Immature natural killer cell (primary cell): ENCODE measurements around the gene KRT24. TPM values are rescaled to one million over a fixed set of nuclear protein-coding genes. Genes with fewer than 3 reads are reported as not detected.
"Not testable (repeated sequence)": the region's sequence is repeated elsewhere in the genome, so short reads cannot be mapped to it uniquely, and the experiment has no call there.

ENCODE experiments used
- DNase-seq, 3 donors: peaks; one replicate each; pipeline ENCODE4 v3.0.0; 2022; ENCODE audit warnings: mixed read lengths in 1 of 3
- H3K27ac Mint-ChIP-seq, 6 donors: one replicate each; pipeline ENCODE4 v1.8.0; 2020; ENCODE audit warnings: mixed read lengths in 6 of 6, mild to moderate bottlenecking in 5 of 6, inconsistent platforms in 4 of 6, moderate library complexity in 3 of 6
- H3K27me3 Mint-ChIP-seq, 3 donors: one replicate each; pipeline ENCODE4 v1.8.0; 2020 to 2021; ENCODE audit warnings: low read depth in 3 of 3, mild to moderate bottlenecking in 3 of 3, mixed read lengths in 3 of 3, moderate library complexity in 3 of 3, inconsistent platforms in 1 of 3
- H3K36me3 Mint-ChIP-seq, 3 donors: one replicate each; pipeline ENCODE4 v1.8.0; 2020; ENCODE audit warnings: mixed read lengths in 3 of 3, inconsistent platforms in 2 of 3, mild to moderate bottlenecking in 2 of 3
- H3K4me1 Mint-ChIP-seq, 2 donors: one replicate each; pipeline ENCODE4 v1.8.0; 2020; ENCODE audit warnings: inconsistent platforms in 2 of 2, mild to moderate bottlenecking in 2 of 2, mixed read lengths in 2 of 2, moderate library complexity in 1 of 2
- H3K4me3 Mint-ChIP-seq, 5 donors: one replicate each; pipeline ENCODE4 v1.8.0; 2020; ENCODE audit warnings: mild to moderate bottlenecking in 5 of 5, mixed read lengths in 5 of 5, inconsistent platforms in 3 of 5, moderate library complexity in 3 of 5
- H3K9me3 Mint-ChIP-seq, 6 donors: one replicate each; pipeline ENCODE4 v1.8.0; 2020; ENCODE audit warnings: mild to moderate bottlenecking in 6 of 6, mixed read lengths in 6 of 6, inconsistent platforms in 4 of 6, moderate library complexity in 3 of 6
- polyA plus RNA-seq, 3 donors: library from polyadenylated mRNA; unstranded; fragments of 300-500 nt; fragmentation: Illumina TruSeq; gene quantifications; one replicate each; pipeline ENCODE4 v1.2.3, GENCODE V29; 2021

Gene KRT24
- not detected for polyA plus RNA-seq

- Mint-ChIP-seq H3K27me3 (peaks cover 4 to 21% (median 12%) of the 10 kb centered on the region in 3 donors), H3K4me1 (no peaks in the 10 kb centered on the region), H3K4me3 (no peak within 1 kb of the TSS), H3K9me3 (no peaks in the 10 kb centered on the region), H3K27ac (no peak within 1 kb of the TSS), H3K36me3 (no peaks in the 10 kb centered on the region)
- no peak for DNase-seq
These were observed at the start of gene KRT24 for GRCh38 chr17:40703652-40704051. TSS of gene KRT24 (minus strand) at chr17:40703752. CDS start at chr17:40703693, 59 bp downstream.

GRCh38 chr17:40751065-40751464, 47.5 kb upstream of the KRT24 start:
- no peak for DNase-seq
- Mint-ChIP-seq H3K4me3 (no peak overlapping the region), H3K9me3 (peaks cover 0 to 8% (median 2%) of the 10 kb centered on the region in 6 donors), H3K36me3 (no peaks in the 10 kb centered on the region), H3K4me1 (no peaks in the 10 kb centered on the region), H3K27me3 (peaks cover 0 to 10% (median 5%) of the 10 kb centered on the region in 3 donors), H3K27ac (no peak overlapping the region)

DNA sequence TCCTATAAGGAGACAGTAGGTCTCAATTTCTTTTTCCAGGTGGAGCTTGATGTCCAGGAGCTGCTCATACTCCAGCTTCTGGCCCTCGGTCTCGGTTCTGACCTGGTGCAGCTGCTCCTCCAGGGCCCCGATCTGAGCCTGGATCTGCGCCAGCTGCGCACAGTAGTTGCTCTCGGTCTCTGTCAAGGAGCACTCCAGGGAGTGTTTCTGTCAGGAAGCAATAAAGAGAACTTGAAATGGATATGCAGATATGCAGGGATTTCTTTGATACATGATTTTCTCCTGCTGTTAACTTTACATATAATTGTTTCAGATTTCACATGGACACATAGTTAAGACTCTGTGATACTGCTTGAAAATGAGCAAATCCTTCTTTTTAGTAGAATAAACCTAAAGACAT, 46.8 kb upstream of the KRT24 start:
- no peaks in the 10 kb centered on the region for H3K4me1 Mint-ChIP-seq
- no peak overlapping the region for H3K27ac Mint-ChIP-seq
- peaks cover 0 to 8% (median 2%) of the 10 kb centered on the region in 6 donors for H3K9me3 Mint-ChIP-seq
- no peak overlapping the region for H3K4me3 Mint-ChIP-seq
- DNase-seq, result no peak
- H3K27me3 Mint-ChIP-seq, result peaks cover 2 to 12% (median 5%) of the 10 kb centered on the region in 3 donors
- no peaks in the 10 kb centered on the region for H3K36me3 Mint-ChIP-seq

GRCh38 chr17:40748666-40749065, 45.1 kb upstream of the KRT24 start:
- DNase-seq, H3K27ac Mint-ChIP-seq, H3K36me3 Mint-ChIP-seq, H3K4me3 Mint-ChIP-seq, H3K4me1 Mint-ChIP-seq, H3K9me3 Mint-ChIP-seq: not testable (repeated sequence)
- peaks cover 5 to 17% (median 12%) of the 10 kb centered on the region in 3 donors for H3K27me3 Mint-ChIP-seq

DNA sequence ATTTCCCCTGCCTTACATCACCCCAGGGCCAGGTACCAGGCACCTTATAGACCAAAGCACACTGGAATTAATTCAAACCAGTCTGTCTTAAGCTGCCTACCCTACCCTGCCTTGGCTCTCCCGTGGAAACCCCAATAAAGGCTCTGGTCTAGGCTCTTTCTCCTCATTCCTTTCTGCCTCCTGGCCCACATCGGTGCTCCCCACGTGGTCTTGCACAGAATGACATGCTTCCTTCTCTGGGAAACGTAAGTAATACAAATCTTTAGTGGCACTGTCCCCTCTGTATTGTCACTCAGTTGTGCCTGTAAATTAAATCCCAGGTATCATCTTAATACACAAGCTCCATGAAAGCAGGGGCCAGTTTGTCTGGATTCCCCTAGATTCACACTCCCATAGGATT, 35.0 kb upstream of the KRT24 start:
- no peak overlapping the region for H3K27ac Mint-ChIP-seq
- H3K4me3 Mint-ChIP-seq, result no peak overlapping the region
- DNase-seq, result no peak
- H3K4me1 Mint-ChIP-seq, result no peaks in the 10 kb centered on the region
- H3K36me3 Mint-ChIP-seq, result peaks cover 0 to 4% (median 0%) of the 10 kb centered on the region in 3 donors
- peaks cover 2 to 7% (median 3%) of the 10 kb centered on the region in 6 donors for H3K9me3 Mint-ChIP-seq
- peaks cover 6 to 27% (median 9%) of the 10 kb centered on the region in 3 donors for H3K27me3 Mint-ChIP-seq

- Mint-ChIP-seq H3K27me3 (peaks cover 4 to 26% (median 9%) of the 10 kb centered on the region in 3 donors), H3K4me1 (no peaks in the 10 kb centered on the region), H3K36me3 (peaks cover 0 to 3% (median 0%) of the 10 kb centered on the region in 3 donors), H3K9me3 (no peaks in the 10 kb centered on the region), H3K4me3 (no peak overlapping the region), H3K27ac (no peak overlapping the region)
- DNase-seq, result no peak
These were observed 31.5 kb upstream of the KRT24 start for GRCh38 chr17:40735016-40735415.

GRCh38 chr17:40734018-40734417, 30.5 kb upstream of the KRT24 start:
- no peaks in the 10 kb centered on the region for H3K9me3 Mint-ChIP-seq

GRCh38 chr17:40730970-40731369, 27.4 kb upstream of the KRT24 start:
- no peaks in the 10 kb centered on the region for H3K9me3 Mint-ChIP-seq
- H3K27me3 Mint-ChIP-seq, result peaks cover 5 to 15% (median 7%) of the 10 kb centered on the region in 3 donors
- no peak overlapping the region for H3K27ac Mint-ChIP-seq
- no peaks in the 10 kb centered on the region for H3K4me1 Mint-ChIP-seq
- H3K36me3 Mint-ChIP-seq, result peaks cover 0 to 5% (median 0%) of the 10 kb centered on the region in 3 donors
- H3K4me3 Mint-ChIP-seq, result no peak overlapping the region
- no peak for DNase-seq

More at GRCh38 chr17:40734018-40734417, 30.5 kb upstream of the KRT24 start:
- Mint-ChIP-seq H3K4me1 (no peaks in the 10 kb centered on the region), H3K27me3 (peaks cover 4 to 25% (median 8%) of the 10 kb centered on the region in 3 donors), H3K36me3 (peaks cover 0 to 5% (median 0%) of the 10 kb centered on the region in 3 donors), H3K27ac (no peak overlapping the region), H3K4me3 (no peak overlapping the region)
- no peak for DNase-seq

GRCh38 chr17:40727447-40728231, 24.1 kb upstream of the KRT24 start:
- Mint-ChIP-seq H3K27me3 (peaks cover 5 to 10% (median 9%) of the 10 kb centered on the region in 3 donors), H3K9me3 (no peaks in the 10 kb centered on the region), H3K27ac (no peak overlapping the region), H3K4me1 (no peaks in the 10 kb centered on the region), H3K36me3 (peaks cover 0 to 5% (median 0%) of the 10 kb centered on the region in 3 donors), H3K4me3 (no peak overlapping the region)
- DNase-seq, result no peak

GRCh38 chr17:40726919-40727318, 23.4 kb upstream of the KRT24 start:
- peaks cover 0 to 5% (median 0%) of the 10 kb centered on the region in 3 donors for H3K36me3 Mint-ChIP-seq
- H3K4me3 Mint-ChIP-seq, result no peak overlapping the region
- H3K9me3 Mint-ChIP-seq, result no peaks in the 10 kb centered on the region
- peak in 1 of 3 donors; percentile 3 for DNase-seq
- H3K27me3 Mint-ChIP-seq, result peaks cover 5 to 9% (median 9%) of the 10 kb centered on the region in 3 donors
- H3K27ac Mint-ChIP-seq, result no peak overlapping the region
- H3K4me1 Mint-ChIP-seq, result no peaks in the 10 kb centered on the region

DNA sequence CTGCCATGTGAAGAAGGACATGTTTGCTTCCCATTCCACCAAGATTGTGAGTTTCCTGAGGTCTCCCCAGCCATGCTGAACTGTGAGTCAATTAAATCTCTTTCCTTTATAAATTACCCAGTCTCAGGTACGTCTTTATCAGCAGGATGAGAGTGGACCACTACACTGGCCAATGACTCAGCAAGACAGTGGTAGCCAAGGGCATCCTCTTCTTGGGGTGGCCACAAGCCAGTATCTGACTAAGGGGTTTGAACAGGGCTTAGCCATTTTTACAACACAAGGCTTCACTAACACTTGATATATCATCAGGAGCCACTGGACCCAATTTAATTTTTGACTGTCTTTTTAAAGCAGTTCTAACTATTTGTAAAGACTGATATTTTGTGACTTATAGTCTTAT, 21.1 kb upstream of the KRT24 start:
- no peak overlapping the region for H3K27ac Mint-ChIP-seq
- no peaks in the 10 kb centered on the region for H3K36me3 Mint-ChIP-seq

GRCh38 chr17:40722241-40722640, 18.7 kb upstream of the KRT24 start:
- Mint-ChIP-seq H3K36me3 (no peaks in the 10 kb centered on the region), H3K4me1 (no peaks in the 10 kb centered on the region), H3K27ac (no peak overlapping the region), H3K4me3 (no peak overlapping the region), H3K27me3 (peaks cover 0 to 6% (median 5%) of the 10 kb centered on the region in 3 donors), H3K9me3 (no peaks in the 10 kb centered on the region)
- DNase-seq, result no peak

More for the DNA sequence above, 21.1 kb upstream of the KRT24 start:
- Mint-ChIP-seq H3K4me3 (no peak overlapping the region), H3K4me1 (no peaks in the 10 kb centered on the region), H3K27me3 (peaks cover 3 to 6% (median 5%) of the 10 kb centered on the region in 3 donors), H3K9me3 (no peaks in the 10 kb centered on the region)
- DNase-seq, result no peak

DNA sequence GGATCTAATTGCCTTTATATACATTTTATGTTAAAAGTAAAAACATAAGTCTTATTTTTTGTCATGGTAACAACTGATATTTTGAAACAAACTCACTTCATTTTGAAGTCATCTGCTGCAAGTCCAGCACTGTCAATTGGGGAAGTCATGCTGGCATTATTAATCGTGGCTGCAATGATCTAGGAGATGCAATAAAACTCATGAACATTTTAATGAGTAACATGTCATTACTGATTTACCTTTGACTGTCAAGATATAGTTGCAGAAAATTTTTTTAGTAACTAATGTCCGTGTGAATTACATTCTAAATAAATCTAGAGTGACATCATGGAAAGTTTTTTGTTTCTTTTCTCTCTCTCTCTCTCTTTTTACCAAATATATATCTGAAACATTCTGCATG, 17.3 kb upstream of the KRT24 start:
- no peaks in the 10 kb centered on the region for H3K9me3 Mint-ChIP-seq
- no peaks in the 10 kb centered on the region for H3K36me3 Mint-ChIP-seq
- H3K27ac Mint-ChIP-seq, result no peak overlapping the region
- H3K4me1 Mint-ChIP-seq, result no peaks in the 10 kb centered on the region
- H3K27me3 Mint-ChIP-seq, result peaks cover 3 to 9% (median 8%) of the 10 kb centered on the region in 3 donors
- no peak for DNase-seq
- no peak overlapping the region for H3K4me3 Mint-ChIP-seq

DNA sequence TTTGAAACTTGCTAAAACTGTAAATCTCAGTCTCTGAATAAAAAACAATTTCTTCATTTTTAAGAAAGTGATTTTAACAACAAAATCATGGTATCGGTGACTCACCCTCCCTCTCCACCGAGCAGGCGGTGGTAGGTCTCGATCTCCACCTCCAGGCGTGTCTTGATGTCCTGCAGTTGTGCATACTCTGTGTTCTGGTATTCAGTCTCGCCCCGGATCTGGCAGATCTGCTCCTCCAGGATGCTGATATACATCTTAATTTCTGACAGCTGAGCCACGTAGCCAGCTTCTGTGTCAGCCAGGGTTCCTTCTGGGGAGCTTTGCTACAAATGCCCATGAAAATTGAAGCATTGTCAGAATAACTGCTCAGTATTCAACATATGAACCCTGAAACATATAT, 15.4 kb upstream of the KRT24 start:
- H3K36me3 Mint-ChIP-seq, result no peaks in the 10 kb centered on the region
- no peak overlapping the region for H3K4me3 Mint-ChIP-seq
- no peak overlapping the region for H3K27ac Mint-ChIP-seq
- no peak for DNase-seq
- no peaks in the 10 kb centered on the region for H3K4me1 Mint-ChIP-seq
- no peaks in the 10 kb centered on the region for H3K9me3 Mint-ChIP-seq
- peaks cover 3 to 9% (median 9%) of the 10 kb centered on the region in 3 donors for H3K27me3 Mint-ChIP-seq
